Suppressor macrophage treated with lipopolysaccharide for 4 hours (primary cell): ENCODE measurements around the gene CACNA2D4.

Source experiments
- DNase-seq: peaks from one replicate; pipeline ENCODE4 v3.0.0-alpha.2; 2020

The CACNA2D4 gene

GRCh38 chr12:1842905-1843640 lies 75.4 kb downstream of the CACNA2D4 start:
- no peak for DNase-seq

- DNase-seq, result peak; percentile 61
Observed at GRCh38 chr12:1842183-1842904, 76.1 kb downstream of the CACNA2D4 start.

GRCh38 chr12:1841586-1842182 lies 76.8 kb downstream of the CACNA2D4 start:
- DNase-seq, result peak; percentile 44

DNA sequence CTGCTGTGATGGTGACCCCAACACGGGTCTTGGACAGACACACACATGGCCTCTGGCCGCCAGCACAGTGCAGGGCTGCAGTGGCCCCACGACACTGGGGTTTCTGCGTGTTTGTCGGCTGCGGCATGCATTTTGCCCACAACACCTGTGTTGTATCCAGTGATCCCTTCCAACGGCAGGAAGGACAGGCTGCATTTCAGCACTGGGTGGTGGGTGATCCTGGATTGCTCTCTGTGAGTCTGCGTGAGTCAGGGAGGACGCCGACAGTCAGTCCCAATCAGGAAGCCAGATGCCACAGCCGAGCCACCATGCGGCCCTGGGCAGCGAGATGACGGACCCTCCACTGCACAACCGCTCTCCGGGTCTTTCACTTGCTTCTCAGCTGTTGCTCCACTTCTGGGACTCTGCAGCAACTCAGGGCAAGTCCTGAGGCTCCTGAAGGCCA lies 77.4 kb downstream of the CACNA2D4 start:
- DNase-seq, result no peak

DNA sequence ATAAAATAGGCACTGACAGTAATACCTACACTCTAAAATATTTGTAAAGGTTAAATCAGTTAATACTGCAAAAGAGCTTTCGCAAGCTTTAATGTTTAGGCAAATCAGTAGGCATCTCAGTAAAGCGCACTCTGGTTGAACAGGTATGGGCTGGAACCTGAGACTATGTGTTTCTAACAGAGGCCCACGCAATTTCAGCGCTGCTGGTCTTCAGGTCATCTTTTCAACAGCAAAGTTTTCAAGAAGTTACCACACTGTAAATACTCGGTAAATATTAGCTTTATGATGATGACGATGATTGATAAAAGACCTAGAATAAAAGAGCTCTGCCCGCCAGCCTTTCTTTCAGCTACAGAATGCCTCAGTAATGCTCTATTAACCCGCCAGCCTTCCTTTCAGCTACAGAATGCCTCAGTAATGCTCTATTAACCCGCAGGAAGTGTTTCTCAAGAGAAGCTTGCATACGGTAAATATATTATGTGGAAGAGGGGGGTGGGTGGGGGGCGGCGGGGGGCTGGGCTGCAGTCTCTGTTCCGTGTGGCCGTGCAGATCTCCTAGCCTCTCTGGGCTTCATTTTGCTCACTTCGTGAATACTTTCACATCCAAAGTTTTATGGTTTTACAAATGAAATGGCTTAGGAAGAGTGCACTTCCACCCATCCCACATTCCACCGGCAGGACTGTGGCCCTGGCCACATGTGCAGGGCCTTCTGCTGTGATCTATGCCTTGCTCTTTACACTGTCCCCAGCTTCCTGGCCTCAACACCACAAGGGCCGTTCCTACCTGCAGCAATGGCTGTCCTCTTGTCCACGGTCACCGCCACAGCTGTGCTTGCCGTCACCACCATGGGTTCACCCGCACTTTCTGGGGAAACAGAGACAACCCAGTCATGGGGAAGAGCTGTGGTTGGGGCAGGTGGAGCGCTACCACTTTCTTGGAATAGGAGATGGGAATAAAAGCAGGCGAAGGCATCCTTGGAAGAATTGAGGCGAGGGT lies 78.2 kb downstream of the CACNA2D4 start:
- no peak for DNase-seq

DNA sequence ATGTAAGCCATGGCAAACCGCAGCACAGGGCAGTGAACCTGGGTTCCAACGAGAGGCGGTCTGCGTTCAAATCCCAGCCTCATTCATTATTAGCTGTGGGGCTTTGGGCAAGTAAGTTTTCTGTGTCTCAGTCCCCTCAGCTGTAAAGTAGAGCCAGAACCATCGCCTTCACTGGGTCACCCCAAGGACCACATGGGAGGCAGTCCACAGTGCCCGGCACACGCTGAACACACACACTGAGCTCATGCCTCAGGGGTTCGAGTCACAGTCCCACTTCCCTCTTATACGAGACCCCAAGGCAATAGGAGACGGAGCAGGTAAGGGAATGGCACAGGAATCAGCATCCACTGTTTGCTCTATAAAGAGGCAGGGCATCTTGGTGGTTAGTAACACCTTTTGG lies 79.0 kb downstream of the CACNA2D4 start:
- DNase-seq, result no peak

GRCh38 chr12:1838994-1839365 lies 79.5 kb downstream of the CACNA2D4 start:
- no peak for DNase-seq

DNA sequence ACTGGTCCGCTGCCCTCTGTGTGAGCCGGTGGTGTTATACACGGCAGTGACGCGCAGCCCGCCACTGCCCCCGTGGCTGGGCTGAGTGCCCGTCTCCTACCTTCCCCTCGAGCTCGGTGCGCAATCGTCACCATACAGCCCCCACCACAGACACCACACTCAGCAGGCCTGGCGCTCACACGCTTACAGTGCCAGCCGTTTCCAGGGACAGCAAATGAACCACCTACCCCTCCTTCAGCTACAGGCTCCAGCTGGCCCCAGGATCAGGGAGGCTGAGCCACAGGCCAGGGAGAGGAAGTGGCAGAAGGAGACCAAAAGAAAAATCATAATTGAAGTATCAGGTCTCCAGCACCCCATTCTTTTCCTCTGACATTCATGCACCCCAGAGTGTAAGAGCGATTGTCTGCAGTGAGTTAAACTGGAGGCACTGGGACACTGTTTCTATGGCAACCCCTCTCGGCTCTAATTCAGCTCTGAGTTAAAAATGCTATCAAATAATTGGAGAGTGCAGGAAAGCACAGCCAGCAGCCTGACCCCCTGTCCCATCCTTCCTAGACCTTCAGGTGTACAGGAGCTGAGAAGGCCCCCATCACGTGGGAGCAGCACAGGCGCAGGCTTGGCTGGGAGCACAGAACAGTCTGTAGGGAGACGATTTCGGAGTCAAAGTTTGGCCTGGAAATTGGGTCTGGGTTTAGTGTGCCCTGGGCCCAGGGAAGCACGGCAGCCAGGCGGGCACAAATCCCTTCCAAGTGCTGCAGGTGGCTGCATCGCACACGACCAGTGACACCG lies 80.1 kb downstream of the CACNA2D4 start:
- no peak for DNase-seq

DNA sequence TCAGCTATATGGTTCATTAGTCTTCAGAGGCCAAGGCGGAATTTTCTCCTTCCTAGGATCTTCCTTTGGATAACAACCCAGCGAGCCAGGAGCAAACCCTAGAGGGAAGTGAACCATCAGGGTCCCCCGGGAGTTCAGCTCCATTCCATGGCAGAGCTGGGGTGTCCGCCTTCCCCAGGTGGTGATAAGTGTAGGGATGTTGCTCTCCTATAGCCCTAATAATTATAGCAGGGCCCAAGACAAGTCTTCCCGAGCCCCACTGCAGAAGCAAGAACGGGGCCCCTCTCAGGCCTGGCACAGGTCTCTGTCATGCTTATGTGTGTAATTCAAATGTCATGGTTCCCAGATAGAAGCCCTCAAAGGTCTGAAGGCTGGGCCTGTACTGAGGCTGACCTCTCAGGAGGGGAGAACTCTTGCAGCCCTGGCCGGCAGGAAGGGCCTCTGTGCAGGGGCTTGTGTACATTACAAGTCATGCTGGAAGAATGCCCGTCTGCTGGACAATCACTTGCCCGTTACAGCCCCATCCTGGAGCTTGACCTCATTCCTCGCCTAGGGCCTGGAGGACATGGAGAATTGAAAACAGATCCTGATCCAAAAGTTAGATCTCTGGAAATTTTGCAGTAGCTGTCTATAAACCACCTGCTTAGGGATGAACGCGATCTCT lies 80.8 kb downstream of the CACNA2D4 start:
- no peak for DNase-seq

DNA sequence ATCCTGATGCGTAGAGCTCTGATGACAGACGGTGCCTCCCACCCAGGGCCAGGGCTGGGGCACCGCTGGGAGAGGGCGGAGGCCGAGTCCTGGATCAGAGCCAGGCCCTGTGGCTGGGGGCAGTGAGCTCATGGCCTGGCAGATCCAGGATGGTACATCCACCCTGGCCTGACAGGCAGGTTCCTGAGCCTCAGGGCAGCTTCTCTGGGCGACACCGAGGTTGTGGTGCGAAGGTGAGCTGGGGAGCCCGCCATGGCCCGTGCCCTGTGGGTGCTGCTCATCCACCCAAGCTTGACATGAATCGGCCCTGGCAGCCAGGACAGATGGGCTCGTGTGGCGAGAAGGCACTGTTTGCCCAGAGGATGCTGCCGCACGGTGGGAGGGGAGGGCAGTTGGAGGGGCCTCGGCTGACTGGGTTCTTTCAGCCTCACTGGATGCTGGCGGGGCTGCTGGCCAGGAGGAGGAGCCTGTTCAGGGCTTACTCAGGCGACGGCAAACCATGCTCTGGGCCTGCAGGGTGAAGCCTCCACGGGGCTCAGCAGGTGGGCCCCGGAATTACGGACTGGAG lies 81.5 kb downstream of the CACNA2D4 start:
- DNase-seq, result no peak

DNA sequence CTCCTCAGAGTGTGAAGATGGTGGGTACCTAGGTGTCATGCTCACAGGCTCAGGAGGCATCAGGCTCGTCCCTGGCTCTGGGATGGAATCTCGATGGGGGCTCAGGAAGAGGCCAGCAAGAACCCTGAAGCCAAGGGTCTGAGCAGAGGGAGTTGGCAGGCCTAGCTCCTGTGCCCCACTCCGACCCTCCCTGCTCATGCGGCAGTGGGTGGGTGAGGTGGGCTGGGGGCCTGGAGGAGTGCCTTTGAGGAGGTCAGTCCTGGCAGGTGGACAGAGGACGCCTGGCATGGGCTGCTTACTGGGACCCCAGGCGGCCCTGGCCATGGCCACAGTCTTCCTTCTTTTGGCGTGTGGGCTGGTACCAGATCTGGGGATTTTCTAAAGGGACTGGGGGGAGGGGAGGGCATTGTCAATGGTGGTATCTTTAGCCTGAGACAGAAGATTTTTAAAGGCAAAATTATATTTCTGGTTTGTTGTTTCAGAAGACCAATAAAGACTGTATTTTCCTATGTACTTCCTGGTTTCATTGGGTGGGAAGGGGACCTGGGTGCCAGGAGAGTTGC lies 82.1 kb downstream of the CACNA2D4 start:
- DNase-seq, result no peak

GRCh38 chr12:1835211-1836131 lies 83.0 kb downstream of the CACNA2D4 start:
- DNase-seq, result no peak

GRCh38 chr12:1834186-1834925 lies 84.1 kb downstream of the CACNA2D4 start:
- DNase-seq, result no peak

- no peak for DNase-seq
Observed at GRCh38 chr12:1833596-1834028, 84.8 kb downstream of the CACNA2D4 start.

DNA sequence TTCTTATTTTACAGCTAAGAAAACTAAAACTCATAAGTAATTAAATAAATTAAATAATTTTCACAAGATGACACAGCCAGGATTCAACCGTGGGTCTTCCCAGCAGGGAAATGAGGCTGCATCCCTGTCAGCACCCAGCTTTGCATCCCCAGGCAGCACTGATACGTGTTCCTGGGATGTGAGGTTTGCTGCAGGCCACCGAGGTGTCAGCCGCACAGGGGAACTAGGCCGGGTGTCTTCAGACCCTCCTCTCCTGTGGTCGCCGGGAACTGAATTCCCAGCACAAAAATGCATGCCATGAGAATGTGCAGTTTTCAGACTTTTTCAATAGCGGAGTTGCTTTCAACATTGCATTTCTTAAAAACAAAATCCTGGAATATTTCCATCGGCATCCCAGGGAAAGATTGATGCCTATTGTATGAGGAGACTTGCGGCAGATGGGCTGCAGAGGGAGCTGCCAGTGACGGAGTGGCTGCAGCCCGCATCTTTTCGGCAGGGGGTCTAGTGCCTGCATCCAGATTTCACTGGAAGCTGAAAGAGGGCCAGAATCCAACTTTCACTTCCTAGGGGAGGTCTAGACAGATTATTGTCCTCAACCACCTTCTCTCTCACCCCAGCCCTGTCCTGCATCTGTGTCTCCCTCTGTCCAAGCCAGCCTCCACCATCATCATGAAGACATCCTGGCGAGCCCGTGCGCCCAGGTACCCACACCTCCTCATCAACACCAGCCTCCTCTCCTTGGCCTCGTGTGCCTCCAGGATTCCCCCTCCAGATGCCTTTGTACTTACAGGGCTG lies 85.5 kb downstream of the CACNA2D4 start:
- no peak for DNase-seq

- DNase-seq, result peak; percentile 55
Observed at GRCh38 chr12:1830981-1831963, 87.2 kb downstream of the CACNA2D4 start.
